LNCaP clone FGC (cell line): ENCODE results near the gene MRPS18B.

Experiments
- DNase-seq: peaks from one replicate; pipeline ENCODE4 v3.0.0-alpha.2; 2011; ENCODE audit warnings: low read depth
- H3K4me3 ChIP-seq: 2 replicates; pipeline ENCODE4 v1.5.1; 2011; ENCODE audit warnings: mild to moderate bottlenecking, low read depth, low read length, control low read depth
- CTCF ChIP-seq: IDR thresholded peaks from 2 replicates; pipeline ENCODE4 v1.5.1; 2012; ENCODE audit warnings: mild to moderate bottlenecking; ENCODE audit not compliant: control insufficient read depth, insufficient read depth; ENCODE audit errors: extremely low read depth

MRPS18B gene

GRCh38 chr6:30640481-30640880 lies 22.8 kb downstream of the MRPS18B start:
- no peak overlapping the region for H3K4me3 ChIP-seq
- DNase-seq: no peak

GRCh38 chr6:30641048-30641447 lies 23.4 kb downstream of the MRPS18B start:
- no peak overlapping the region for H3K4me3 ChIP-seq
- no peak for TF ChIP-seq CTCF
- no peak for DNase-seq

More at GRCh38 chr6:30640481-30640880, 22.8 kb downstream of the MRPS18B start:
- TF ChIP-seq CTCF: no peak

GRCh38 chr6:30643656-30644055 lies 26.0 kb downstream of the MRPS18B start:
- no peak overlapping the region for H3K4me3 ChIP-seq
- no peak for DNase-seq
- no peak for TF ChIP-seq CTCF

- DNase-seq: no peak
- no peak for TF ChIP-seq CTCF
Measured at GRCh38 chr6:30644769-30645168, 27.1 kb downstream of the MRPS18B start.

GRCh38 chr6:30645989-30646388 lies 28.3 kb downstream of the MRPS18B start:
- no peak for TF ChIP-seq CTCF
- no peak overlapping the region for H3K4me3 ChIP-seq
- DNase-seq: no peak

More at GRCh38 chr6:30644769-30645168, 27.1 kb downstream of the MRPS18B start:
- H3K4me3 ChIP-seq: no peak overlapping the region

GRCh38 chr6:30646450-30647241 lies 29.0 kb downstream of the MRPS18B start, which contains the start of gene C6orf136:
Gene C6orf136, plus strand, starts transcription at chr6:30647133. Its CDS starts 99 bp downstream, at chr6:30647232.
- peak; percentile 76 for DNase-seq
- no peak for TF ChIP-seq CTCF

More at GRCh38 chr6:30646450-30647241, 29.0 kb downstream of the MRPS18B start, which contains the start of gene C6orf136:
- peak within 1 kb of the TSS; percentile 95 for H3K4me3 ChIP-seq
